ENCODE data around the gene SFSWAP. TPM values are rescaled to one million over a fixed set of nuclear protein-coding genes. Genes with fewer than 3 reads are reported as not detected.
A peak's percentile ranks its signal among the peaks of the same experiment; 100 is the strongest.
"Not testable (repeated sequence)": the region's sequence is repeated elsewhere in the genome, so short reads cannot be mapped to it uniquely, and the experiment has no call there.

Gene SFSWAP
- total RNA-seq, 1 experiment from 2014 or later, result 27.4 TPM

DNA sequence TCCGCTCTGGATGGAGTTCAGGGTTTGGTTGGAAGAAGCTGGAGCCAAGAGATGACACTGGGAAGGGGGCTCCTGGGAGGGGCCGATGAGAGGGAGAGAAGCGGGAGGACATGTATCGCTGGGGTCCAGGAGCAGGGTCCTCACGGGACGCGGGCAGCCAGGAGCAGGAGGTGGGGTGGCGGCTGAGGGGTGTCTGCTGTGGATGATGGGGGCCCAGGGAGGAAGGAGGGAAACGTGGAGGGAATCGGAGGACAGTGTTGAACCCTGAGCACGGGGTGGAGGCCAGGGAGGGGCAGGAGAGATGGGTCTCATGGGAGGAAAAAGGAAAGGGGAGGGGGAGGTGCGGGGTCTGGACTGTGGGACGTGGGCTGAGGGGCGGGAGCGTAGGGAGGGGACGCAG lies 31.7 kb upstream of the SFSWAP start:
- not testable (repeated sequence) for DNase-seq (ENCODE audit: low read depth)

DNA sequence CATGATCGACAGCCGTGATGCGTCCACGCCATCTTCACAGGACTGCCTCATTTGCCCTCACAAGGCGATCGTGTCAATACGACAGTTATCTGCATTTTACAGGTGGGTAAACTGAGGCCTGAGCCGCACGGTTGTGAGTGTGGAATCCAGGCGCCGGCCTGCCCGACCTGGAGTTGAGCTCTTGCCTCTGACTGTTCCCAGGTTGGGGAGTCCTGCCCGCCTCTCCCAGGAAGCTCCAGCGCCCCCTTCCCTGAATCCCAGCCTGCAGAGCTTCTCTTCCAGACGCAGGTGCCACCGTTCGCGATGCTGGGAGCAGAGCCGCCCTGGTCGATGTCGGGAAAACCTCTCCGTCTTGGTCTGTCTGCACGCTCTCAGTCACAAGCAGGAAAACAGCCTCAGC lies 31.1 kb upstream of the SFSWAP start:
- DNase-seq (ENCODE audit: low read depth), result not testable (repeated sequence)

DNA sequence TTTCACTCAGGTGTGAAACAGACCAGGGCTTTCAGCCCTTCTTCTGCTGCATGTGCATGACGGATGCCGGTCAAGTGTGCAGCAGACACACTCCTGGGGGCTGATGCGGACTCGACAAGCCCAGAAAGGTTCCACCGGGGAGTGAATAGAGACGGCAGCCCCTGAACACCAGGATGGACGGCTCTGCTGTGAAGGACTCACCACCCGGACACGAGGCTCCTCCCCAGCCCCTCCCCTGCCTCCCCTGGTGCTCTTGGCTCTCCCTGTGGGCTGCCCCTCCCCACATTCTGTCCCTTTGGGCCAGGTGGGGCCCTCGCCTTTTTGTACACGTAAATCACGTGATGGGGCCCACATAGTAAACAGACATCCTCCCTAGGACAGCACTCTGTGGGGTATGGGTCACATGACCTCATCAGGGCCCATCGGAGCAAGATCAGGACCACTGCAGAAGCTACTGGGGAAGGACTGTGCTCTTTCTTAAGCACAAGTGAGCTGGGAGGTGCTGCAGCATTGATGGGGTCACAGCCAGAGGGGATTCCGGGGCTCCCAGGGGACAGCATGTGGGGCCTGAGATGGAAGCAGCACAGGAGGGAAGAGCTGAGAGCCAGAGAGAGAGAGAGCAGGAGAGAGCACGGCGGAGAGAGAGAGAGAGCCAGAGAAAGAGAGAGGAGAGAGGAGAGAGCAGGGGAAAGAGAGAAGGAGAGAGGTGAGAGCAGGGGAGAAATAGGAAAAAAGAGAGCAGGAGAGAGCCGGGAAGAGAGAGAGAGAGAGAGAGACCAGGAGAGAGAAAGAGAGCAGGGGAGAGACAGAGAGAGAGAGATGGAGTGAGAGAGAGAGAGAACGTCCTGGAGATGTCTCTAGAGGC lies 30.3 kb upstream of the SFSWAP start:
- not testable (repeated sequence) for DNase-seq (ENCODE audit: low read depth)

DNA sequence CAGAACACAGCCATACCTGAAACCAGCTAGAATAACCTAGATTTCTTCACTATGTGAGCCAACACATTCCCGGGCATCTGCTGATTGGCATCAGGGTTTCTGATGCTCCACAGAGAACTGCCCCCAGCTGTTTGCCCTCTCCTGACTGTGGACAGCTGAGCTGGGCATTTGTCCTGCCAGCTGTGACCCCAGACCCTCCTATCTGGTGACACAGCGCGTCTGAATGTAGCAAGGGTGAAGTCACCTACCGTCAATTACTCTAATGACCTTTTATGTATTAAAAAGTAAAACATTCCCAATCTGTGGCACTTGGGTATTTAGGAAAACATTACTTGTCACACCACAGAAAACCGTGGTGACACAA lies 29.7 kb upstream of the SFSWAP start:
- no peak for DNase-seq (ENCODE audit: low read depth)

DNA sequence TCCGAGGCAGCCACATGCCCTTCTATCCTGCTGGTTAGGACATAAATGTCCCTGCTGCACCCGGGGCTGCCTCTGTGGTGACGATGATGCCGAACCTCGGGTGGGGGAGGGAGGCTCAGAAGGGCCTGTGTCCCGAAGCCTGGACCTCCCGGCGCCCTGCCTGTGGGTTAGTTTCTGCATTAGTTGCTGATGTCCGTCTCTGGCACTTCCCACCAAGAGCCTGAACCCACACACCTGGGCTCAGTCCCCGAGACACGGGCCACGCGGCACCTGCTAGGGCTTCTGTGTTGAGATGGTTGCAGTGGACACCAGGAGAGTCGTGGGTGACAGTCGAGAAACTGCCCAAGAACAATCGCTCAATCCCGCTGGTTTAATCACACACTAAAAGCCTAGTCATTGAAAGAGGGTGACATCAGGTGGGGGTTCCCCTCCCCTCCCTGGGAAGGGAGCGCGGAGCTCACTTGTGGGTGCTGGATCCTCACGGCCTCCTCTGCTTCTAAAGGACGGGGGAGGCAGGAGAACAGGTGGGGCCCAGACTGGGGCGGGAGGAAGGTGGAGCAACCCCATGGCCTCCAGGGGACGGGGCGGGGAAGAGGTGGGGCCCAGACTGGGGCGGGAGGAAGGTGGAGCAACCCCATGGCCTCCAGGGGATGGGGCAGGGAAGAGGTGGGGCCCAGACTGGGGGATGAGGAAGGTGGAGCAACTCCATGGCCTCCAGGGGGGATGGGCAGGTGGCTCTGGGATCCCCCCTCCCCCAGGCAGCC lies 29.0 kb upstream of the SFSWAP start:
- not testable (repeated sequence) for DNase-seq (ENCODE audit: low read depth)

DNA sequence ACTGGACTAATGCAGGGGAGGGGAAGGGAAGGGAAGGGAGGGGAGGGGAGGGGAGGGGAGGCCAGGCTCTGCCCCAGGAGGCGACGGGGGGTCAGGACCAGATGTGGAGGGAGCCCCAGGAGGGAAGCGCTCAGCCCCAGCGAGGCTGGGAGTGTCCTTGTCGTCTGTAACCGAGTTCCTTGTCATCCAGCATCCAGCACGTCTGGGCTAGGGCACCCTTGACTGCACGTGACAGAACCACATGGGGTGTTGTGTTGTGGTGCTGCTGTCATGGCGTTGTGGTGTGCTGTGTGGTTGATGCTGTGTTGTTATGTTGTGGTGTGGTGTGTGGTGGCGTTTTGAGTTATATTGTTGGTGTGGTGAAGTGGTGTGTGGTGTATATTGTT lies 28.4 kb upstream of the SFSWAP start:
- DNase-seq (ENCODE audit: low read depth), result peak; percentile 5

DNA sequence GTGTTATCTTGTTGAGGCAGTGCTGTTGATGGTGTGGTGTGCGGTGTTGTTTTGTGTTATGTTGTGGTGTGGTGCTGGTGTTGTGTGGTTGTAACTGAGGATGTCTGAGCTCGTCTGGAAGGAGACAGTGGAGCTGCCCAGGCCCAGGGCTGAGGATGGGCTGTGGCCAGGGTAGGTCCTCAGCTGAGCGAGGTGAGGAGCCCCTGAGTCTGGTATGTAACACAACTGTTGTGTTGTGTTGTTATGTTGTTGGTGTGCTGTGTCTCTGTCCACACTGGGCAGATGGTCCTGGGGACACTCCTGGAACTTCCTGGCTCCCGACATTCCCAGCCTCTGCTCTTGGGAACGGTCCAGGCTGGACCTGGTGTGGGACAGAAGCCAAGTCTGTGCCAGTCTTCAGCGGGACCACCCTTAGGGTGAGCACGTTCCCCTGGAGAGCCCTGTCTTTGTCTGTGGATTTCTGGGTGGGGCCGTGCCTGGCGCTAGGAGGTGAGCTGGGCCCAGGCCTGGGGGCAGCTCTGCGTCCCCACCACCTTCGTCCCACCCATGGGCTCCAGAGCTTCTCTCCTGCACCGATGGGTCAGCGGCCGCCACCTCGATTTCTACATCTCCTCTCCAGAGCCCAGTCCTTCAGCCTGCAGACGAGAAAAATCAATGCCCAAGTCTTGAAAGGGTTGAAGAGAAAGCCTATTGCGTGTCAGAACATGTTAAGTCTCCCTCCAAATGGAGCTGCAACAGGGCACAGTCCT lies 27.4 kb upstream of the SFSWAP start:
- no peak for DNase-seq (ENCODE audit: low read depth)

DNA sequence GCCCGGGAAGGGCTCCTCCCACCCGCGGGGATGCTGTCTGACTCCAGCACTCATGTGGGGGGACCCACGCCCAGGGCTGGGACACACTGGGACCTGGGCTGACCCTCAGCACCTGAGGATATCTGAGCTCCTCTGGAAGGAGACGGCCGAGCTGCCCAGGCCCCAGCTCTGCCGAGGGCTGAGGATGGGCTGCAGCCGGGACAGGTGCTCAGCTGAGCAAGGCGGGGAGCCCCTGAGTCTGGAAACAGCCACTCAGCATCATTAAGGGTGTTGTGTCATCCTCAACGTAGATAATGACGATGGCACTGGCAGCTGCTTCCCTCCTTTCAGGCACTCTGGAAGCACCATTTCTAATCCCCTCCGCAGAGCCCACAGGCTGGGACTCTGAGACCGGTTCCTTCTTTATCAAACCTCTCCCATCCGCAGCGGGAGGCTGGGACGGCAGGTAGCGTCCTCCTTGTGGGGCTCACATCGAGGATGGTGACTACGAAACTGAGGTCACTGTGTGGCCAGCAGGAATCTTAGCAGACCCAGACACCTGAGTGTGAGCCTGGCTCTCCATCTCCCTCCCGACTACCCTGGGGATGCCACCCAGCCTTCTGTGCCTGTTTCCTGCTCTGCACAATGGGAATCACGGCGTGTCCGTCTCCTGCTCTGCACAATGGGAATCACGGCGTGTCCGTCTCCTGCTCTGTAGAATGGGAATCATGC lies 26.7 kb upstream of the SFSWAP start:
- no peak for DNase-seq (ENCODE audit: low read depth)

DNA sequence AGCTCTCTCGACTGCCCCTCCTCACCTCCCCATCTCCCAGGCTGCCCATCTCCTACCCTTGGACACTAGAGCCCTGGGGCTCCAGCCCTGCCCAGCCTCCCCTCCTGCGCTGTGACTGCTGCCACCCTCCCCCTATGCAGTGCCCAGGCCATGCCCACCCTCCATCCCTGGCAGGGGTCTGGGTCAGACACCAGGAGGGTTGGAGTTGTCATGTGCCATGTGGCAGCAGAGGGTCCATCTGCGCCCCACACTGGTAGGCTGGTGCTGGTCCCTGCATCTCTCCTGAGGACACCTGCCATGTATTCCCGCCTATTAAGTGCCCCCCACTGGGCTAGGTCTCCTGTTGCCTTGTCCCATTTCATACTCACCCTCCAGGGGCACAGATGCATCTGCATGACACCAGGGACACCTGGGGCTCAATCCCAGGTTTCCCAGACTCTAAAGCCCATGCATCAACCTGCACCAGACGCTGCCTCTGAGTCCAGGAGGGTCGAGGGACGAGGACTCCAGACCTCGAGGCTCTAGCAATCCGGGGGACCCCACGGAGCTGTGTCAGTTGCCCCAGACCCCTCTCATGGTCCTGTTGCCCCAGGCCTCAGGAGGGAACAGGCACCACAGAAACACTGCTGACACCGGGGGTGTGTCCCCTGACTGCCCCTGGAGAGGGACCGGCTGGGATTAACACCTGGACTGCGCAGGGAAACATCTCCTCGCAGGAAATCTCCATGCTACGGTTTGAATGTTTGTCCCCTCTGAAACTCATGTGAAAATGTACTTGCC lies 23.4 kb upstream of the SFSWAP start:
- DNase-seq (ENCODE audit: low read depth), result no peak

DNA sequence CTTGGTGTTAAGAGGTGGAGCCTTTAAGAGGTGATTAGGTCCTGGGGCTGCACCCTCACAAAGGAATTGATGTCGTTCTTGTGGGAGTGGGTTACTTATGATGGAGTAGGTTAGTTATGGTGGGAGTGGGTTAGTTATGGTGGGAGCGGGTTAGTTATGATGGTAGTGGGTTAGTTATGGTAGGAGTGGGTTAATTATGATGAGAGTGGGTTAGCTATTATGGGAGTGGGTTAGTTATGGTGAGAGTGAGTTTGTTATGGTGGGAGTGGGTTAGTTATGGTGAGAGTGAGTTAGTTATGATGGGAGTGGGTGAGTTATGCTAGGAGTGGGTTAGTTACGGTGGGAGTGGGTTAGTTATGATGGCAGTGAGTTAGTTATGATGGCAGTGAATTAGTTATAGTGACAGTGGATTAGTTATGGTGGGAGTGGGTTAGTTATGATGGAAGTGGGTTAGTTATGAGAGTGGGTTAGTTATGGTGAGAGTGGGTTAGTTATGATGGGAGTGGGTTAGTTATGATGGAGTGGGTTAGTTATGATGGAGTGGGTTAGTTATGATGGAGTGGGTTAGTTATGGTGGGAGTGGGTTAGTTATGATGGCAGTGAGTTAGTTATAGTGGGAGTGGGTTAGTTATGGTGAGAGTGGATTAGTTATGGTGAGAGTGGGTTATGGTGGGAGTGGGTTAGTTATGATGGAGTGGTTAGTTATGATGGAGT lies 22.6 kb upstream of the SFSWAP start:
- DNase-seq (ENCODE audit: low read depth), result no peak

DNA sequence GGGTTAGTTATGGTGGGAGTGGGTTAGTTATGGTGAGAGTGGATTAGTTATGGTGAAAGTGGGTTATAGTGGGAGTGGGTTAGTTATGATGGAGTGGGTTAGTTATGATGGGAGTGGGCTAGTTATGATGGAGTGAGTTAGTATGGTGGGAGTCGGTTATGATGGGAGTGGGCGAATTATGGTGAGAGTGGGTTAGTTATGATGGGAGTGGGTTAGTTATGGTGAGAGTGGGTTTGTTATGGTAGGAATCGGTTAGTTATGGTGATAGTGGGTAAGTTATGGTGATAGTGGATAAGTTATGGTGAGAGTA lies 22.1 kb upstream of the SFSWAP start:
- no peak for DNase-seq (ENCODE audit: low read depth)

DNA sequence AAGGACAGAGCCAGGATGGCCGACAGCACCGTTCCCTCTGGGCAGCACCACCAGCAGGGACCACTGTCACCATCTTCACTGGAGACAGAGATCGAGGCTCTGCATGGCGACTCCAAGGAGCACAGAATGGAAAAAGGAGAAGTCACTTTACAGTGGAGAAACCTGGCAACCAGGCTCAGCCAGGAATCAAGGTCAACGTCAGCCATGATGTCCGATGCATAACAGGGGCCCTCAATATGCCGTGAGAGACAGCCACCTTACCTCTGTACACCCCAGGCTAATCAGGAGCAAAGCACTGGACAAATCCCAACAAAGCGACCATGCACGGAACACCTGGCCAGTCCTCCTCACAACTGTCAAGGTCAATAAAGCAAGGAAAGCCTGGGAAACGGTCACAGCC lies 20.6 kb upstream of the SFSWAP start:
- DNase-seq (ENCODE audit: low read depth), result no peak

DNA sequence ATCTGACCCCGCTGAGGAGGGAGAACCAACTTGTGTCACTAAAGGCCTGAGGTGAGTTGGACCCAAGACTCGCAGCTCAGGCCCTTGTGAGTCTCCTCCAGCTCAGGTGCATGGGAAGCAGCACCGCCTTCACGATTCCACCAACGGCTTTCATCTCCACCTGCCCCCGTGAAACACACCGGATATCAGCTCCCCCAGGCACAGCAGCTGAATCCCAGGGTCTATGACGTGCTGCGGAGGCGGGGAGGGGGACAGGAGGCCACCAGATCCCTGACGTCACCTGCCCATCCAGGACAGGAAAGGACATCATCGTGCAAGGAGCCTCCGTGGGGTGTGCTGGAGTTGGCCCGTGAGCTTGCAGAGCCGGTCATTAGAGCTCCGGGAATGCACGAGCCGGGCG lies 18.5 kb upstream of the SFSWAP start:
- no peak for DNase-seq (ENCODE audit: low read depth)

DNA sequence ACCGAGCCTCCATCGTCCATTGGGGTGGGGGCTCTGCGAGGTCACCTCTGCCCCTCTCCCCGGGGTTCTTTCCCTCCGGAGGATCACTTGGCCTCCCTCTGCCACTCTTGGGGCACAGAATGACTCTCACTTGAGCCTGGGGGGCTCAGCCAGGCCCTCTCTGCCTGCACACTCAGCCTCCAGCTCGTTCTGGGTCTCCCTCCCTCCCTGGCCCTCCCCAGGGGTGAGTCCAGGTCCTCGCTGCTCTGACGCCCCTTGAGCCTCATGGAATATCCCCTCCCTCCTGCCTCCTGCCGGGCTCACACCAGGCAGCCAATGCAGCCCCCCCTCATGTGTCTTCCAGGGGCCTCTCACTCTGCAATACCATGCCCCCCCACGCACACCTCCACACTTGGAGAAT lies 17.7 kb upstream of the SFSWAP start:
- no peak for DNase-seq (ENCODE audit: low read depth)

DNA sequence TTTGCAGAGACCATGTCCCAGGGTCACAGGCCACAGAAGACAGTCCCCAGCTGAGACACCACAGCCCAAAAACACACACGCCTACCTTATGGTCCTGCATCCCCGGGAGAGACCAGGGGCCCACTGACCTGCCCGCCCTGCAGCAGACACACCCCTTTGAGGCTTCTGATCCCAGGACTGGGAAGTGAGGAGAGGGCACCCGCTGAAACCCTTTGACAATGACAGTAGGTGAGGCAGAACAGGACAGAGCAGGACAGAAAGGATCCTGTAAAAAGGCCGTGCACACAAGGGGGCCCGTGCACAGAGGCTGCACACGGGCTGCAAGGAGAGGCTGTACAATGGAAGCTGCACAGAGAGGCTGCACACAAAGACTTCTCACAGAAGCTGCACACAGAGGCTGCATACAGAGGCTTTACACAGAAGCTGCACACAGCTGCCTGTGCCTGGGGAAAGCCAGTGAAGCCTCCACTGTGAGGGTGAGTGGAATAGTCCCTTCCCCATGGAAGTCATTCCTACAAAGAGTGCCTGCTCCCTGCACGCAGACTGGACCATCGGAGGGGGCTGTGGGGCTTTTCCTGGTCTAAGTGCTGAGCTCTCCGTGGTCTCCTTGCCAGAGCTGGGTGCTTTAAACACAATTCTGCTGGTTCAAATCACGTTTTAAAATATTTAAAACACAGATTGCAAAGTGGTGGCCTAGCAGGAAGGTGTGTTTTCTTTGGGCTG lies 16.6 kb upstream of the SFSWAP start:
- no peak for DNase-seq (ENCODE audit: low read depth)

DNA sequence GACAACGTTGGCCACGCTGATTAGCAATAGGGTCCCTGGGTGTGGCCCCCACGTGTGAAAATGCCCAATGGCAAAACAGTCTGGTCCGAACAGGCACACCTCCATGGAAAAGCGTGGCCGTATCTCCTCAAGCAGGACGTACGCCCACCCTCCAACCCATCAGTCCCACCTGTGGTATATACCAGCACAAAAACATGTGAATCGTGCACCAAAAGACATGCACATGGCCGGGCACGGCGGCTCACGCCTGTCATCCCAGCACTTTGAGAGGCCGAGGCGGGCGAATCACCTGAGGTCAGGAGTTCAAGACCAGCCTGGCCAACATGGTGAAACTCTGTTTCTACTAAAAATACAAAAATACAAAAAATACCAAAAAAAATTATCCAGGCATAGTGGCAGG lies 14.9 kb upstream of the SFSWAP start:
- DNase-seq (ENCODE audit: low read depth), result no peak

DNA sequence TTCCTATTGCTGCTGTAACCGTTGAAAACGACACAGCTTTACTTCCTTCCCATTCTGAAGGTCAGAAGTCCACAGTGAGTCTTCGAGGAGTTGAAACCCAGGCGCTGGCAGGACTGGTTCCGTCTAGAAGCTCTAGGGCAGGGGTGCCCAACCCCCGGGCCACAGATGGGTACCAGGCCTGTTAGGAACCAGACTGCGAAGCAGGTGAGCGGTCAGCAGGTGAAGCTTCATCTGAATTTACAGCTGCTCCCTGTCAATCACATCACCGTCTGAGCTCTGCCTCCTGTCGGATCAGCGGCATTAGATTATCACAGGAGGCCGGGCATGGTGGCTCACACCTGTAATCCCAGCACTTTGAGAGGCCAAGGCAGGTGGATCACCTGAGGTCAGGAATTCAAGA lies 12.6 kb upstream of the SFSWAP start:
- no peak for DNase-seq (ENCODE audit: low read depth)

DNA sequence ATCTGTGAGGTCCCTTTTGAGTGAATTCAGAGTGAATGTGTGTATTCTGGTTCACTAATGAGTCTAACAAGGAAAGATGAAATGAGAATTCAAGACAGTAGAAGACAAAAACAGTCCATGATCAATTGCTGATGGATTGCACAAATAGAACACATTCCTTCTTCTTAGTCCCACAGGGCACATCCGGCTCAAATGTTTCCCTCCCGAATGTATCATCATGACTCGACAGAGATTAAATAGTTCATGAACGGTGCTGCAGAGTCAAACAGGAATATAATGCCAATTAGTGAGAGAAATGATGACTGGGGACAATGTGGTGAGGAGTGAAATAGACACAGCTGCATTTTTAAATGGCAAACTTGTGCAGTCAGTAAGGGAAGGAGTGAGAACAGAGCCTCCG lies 11.5 kb upstream of the SFSWAP start:
- DNase-seq (ENCODE audit: low read depth), result peak; percentile 37

DNA sequence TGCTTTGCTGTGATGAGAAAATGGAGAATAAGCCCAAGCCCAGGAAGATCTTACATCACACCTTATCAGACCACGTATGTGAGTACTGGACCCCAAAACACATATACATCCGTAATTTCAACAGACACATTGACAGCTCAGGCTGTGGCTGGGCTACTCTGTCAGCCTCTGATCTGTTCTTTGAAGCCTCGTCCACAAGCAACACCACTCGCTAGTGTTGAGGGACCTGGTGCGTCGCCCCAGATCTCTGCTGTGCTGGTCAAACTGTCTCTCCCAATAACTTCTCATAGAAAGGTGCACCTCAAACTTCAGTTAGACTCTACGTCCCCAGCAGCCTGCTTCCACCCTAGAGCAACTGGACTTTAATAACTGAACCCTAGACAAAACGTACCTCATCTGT lies 10.6 kb upstream of the SFSWAP start:
- DNase-seq (ENCODE audit: low read depth), result no peak

Data from LHCN-M2 (cell line).